Glutamatergic neuron (in vitro differentiated cells): Measurements from ENCODE around the gene OPN1LW. TPM values are rescaled to one million over a fixed set of nuclear protein-coding genes. Genes with fewer than 3 reads are reported as not detected.
"Not testable (repeated sequence)": the region's sequence is repeated elsewhere in the genome, so short reads cannot be mapped to it uniquely, and the experiment has no call there.

Source experiments
- DNase-seq: peaks from one replicate; pipeline ENCODE4 v3.0.0; 2022
- H3K27ac Mint-ChIP-seq: one replicate; pipeline ENCODE4 v1.8.0; 2020; ENCODE audit warnings: mild to moderate bottlenecking, mixed read lengths, inconsistent platforms; ENCODE audit not compliant: unreplicated experiment
- H3K27me3 Mint-ChIP-seq: one replicate; pipeline ENCODE4 v1.8.0; 2020; ENCODE audit warnings: mild to moderate bottlenecking, moderate library complexity, mixed read lengths, inconsistent platforms; ENCODE audit not compliant: unreplicated experiment
- H3K36me3 Mint-ChIP-seq: one replicate; pipeline ENCODE4 v1.8.0; 2020; ENCODE audit warnings: mild to moderate bottlenecking, mixed read lengths, inconsistent platforms; ENCODE audit not compliant: unreplicated experiment
- H3K4me1 Mint-ChIP-seq: one replicate; pipeline ENCODE4 v1.8.0; 2020; ENCODE audit warnings: mild to moderate bottlenecking, low read depth, mixed read lengths, inconsistent platforms; ENCODE audit not compliant: unreplicated experiment
- H3K4me3 Mint-ChIP-seq: one replicate; pipeline ENCODE4 v1.8.0; 2020; ENCODE audit warnings: mild to moderate bottlenecking, mixed read lengths, inconsistent platforms; ENCODE audit not compliant: unreplicated experiment
- H3K9me3 Mint-ChIP-seq: one replicate; pipeline ENCODE4 v1.8.0; 2020; ENCODE audit warnings: mild to moderate bottlenecking, moderate library complexity, mixed read lengths, inconsistent platforms; ENCODE audit not compliant: unreplicated experiment
- total RNA-seq: library from RNA; stranded (reverse); fragmentation: NEBNext Ultra II Directional; extraction: Animal tissue kit (Norgen Biotek cat#: 25700); gene quantifications from one replicate; pipeline ENCODE4 v1.2.1, GENCODE V29; 2021; ENCODE audit not compliant: unreplicated experiment

OPN1LW gene
- total RNA-seq, 1 donor from 2014 or later, result 2.6 TPM

GRCh38 chrX:154183794-154184193 is 39.8 kb downstream of the OPN1LW start:
- not testable (repeated sequence) for H3K27me3 Mint-ChIP-seq, H3K4me1 Mint-ChIP-seq, H3K9me3 Mint-ChIP-seq, H3K36me3 Mint-ChIP-seq, H3K4me3 Mint-ChIP-seq, H3K27ac Mint-ChIP-seq, DNase-seq

GRCh38 chrX:154192846-154193245 is 48.8 kb downstream of the OPN1LW start:
- not testable (repeated sequence) for DNase-seq, H3K4me3 Mint-ChIP-seq

GRCh38 chrX:154194316-154194715 is 50.3 kb downstream of the OPN1LW start:
- H3K27me3 Mint-ChIP-seq, H3K27ac Mint-ChIP-seq, H3K4me1 Mint-ChIP-seq, H3K4me3 Mint-ChIP-seq, H3K36me3 Mint-ChIP-seq, H3K9me3 Mint-ChIP-seq, DNase-seq: not testable (repeated sequence)

More at GRCh38 chrX:154192846-154193245, 48.8 kb downstream of the OPN1LW start:
- H3K27ac Mint-ChIP-seq, H3K36me3 Mint-ChIP-seq, H3K4me1 Mint-ChIP-seq, H3K27me3 Mint-ChIP-seq, H3K9me3 Mint-ChIP-seq: not testable (repeated sequence)

GRCh38 chrX:154196466-154196865 is 52.4 kb downstream of the OPN1LW start:
- H3K36me3 Mint-ChIP-seq, H3K4me3 Mint-ChIP-seq: not testable (repeated sequence)

More at GRCh38 chrX:154196466-154196865, 52.4 kb downstream of the OPN1LW start:
- H3K27me3 Mint-ChIP-seq, H3K4me1 Mint-ChIP-seq, H3K27ac Mint-ChIP-seq, H3K9me3 Mint-ChIP-seq, DNase-seq: not testable (repeated sequence)

Other genes with a start within 250 kb of the OPN1LW start
- not detected for gene AVPR2, start 239.6 kb upstream of the OPN1LW start, total RNA-seq
- 33.5 TPM for gene ARHGAP4, start 218.0 kb upstream of the OPN1LW start, total RNA-seq
- gene NAA10, start 209.2 kb upstream of the OPN1LW start, total RNA-seq, result 129 TPM
- gene RENBP, start 199.6 kb upstream of the OPN1LW start, total RNA-seq, result 16.1 TPM
- 84.0 TPM for gene HCFC1, start 172.4 kb upstream of the OPN1LW start, total RNA-seq
- gene TMEM187, start 171.5 kb upstream of the OPN1LW start, total RNA-seq, result 6.7 TPM
- gene IRAK1, start 124.3 kb upstream of the OPN1LW start, total RNA-seq, result 60.3 TPM
- gene MECP2, start 46.5 kb upstream of the OPN1LW start, total RNA-seq, result 60.0 TPM
- gene OPN1MW, start 38.4 kb downstream of the OPN1LW start, total RNA-seq, result 1.2 TPM
- gene OPN1MW2, start 75.5 kb downstream of the OPN1LW start, total RNA-seq, result not detected
- gene OPN1MW3, start 113.3 kb downstream of the OPN1LW start, total RNA-seq, result not detected
- gene TEX28, start 150.9 kb downstream of the OPN1LW start, total RNA-seq, result not detected
- gene TKTL1, start 151.6 kb downstream of the OPN1LW start, total RNA-seq, result not detected
- gene FLNA, start 230.4 kb downstream of the OPN1LW start, total RNA-seq, result 499 TPM
- gene EMD, start 235.1 kb downstream of the OPN1LW start, total RNA-seq, result 56.8 TPM